Muscle of arm (tissue), 12 donors: ENCODE measurements around the gene UST. TPM values are rescaled to one million over a fixed set of nuclear protein-coding genes. Genes with fewer than 3 reads are reported as not detected.
"Not testable (repeated sequence)": the region's sequence is repeated elsewhere in the genome, so short reads cannot be mapped to it uniquely, and the experiment has no call there.

ENCODE experiments used
- DNase-seq: peaks from one replicate; pipeline ENCODE4 v3.0.0-alpha.2; 2013
- polyA plus RNA-seq, 12 donors: library from polyadenylated mRNA; unstranded; fragments of 120-200 nt; gene quantifications; one replicate each; pipeline ENCODE4 v1.2.1, GENCODE V29; 2013; ENCODE audit not compliant: insufficient read length in 12 of 12

UST gene
- polyA plus RNA-seq, 12 donors: 5.8 to 20.4 (median 8.4) TPM; not detected in 1

DNA sequence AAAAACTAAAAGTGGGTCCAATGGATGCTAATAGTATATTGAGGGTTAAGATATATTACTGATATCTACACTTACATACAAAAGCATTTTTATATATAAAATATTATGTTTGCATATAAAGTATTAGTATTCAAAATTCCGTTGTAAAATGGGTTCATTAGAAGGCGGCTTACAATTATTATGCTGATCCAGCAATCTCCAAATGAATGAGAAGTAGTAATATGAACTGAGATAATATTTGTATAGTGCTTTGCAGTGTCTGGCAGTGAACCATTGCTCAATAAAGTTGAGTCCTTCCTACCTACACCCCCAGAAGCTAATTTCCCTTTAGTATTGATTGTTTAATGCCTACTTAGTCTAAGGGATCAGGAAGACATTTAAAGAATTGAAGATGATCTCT, 146.2 kb downstream of the UST start:
- no peak for DNase-seq

DNA sequence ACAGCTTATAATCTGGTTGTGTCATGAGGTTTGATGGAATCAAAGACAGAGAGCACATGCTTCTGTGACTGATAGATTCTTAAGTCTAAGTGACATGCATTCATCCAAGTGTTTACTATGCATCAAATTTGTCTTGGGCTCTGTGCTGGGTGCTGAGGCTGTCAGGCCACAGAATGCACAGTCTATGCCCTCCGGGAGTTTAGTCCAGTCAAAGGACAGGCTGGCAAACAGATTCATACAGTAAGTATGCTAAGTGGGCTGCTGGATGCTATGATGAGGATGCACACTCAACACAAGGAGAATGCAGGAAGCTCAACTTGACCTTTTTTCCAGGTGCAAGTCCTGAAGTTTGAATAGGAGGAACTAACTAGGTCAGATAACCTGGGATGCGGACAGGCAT, 146.7 kb downstream of the UST start:
- no peak for DNase-seq

DNA sequence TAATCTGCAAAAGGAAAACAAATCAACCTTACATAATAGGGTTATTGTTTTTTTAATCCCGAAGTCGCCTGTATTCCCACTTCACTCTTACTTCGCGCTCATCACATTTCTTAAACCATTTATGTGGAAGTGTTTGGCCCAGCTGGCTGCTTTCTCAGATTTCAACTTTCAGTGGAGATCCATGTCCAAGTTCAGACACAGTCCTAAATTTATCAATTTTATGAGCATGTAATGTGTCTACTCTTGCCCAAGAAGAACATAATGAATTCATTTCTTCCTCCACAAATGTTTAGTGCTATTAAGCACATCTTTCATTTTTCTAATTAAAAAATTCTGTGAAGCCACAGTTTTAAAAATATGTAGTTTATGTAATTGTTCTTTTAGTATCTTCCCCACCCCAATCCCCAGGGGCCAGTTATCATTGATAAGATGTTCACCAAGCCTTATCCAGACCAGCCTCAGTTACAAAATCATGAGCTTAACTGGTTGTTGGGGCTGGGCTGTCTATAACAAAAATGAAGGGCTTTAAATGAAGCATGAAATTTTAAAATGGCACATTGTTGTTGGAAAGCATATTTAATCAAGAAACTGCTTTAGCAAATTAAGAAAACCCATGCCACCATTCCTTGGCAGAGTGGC, 151.7 kb downstream of the UST start:
- DNase-seq: peak; percentile 49

DNA sequence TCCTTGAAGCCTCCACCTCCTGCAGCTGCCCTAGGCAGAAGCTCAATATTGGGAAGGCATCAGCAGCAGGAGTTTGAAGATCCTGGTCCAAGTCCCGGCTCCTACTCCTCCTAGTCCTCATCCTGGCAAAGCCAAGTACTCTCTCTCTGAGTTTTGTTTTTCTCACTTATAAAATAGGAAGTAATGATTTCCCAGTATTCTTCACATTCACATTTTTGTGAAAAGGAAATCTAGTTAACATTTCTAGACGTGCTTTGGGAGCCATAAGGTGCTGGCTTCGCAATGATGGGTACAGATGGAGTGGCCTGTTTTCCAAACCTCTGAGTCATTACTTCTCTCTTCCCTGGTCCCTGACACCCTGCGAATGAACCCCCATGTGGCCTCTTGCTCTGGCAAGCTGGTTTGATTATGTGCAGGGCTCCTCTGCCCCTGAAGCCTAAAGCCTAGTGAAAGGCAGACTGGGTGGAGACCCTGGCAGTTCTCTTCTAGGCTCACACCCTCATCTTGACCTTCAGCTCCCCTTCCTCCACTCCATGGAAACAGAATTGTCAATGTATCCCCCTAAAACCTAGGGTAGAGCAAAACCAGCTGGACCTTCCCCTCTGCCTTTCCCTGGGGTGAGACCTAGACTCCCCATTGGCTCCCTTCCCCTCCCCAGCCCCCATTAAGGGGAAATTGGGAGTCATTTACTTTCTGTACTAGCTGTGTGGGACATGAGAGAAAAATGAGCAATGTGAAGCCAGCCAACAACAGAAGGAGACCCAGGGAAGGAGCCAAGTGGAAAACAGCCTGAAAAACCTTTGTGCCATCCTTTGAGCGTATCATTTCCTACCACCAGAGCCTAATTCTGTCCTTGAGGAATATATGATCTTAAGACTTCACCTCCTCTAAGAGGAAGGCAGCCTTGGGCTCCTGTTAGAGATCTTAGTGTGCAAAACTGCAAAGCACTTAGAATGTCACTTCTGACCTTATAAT, 158.4 kb downstream of the UST start:
- no peak for DNase-seq

DNA sequence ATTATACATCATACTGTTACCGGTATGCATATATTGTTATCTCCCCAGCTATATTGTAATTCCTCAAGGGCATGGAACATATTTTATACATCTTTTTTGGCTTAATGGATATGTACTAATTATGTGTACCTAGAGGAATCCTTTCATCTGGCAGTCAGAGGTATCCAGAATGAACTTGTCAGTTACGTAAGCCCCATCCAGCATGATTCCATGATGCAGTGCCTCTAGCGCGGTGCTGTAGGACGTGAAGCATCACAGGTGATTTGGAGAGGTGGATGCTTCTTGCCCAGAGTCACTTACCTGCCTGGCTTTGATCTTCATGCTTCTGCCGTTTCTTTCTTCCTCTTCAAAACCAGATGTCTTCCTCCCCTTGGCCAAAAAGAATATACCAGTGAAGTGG, 159.1 kb downstream of the UST start:
- no peak for DNase-seq

DNA sequence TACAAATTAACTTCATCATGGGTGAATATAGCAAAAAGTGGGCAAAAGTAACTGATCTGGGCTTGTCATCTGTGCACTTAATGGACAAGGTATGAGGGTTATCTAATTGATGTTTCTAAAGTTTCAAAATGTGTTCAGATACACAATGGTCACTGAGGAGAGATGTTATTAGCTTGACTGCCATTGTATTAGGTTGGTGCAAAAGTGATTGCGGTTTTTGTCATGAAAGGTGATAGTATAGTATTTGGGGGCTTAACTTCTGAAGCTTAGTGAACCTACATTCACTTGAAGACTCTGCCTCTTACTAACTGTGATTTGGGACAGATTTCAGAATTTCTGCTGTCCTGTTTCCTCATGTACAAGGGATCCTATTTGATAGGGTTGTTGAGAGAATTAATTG, 159.6 kb downstream of the UST start:
- DNase-seq: no peak

DNA sequence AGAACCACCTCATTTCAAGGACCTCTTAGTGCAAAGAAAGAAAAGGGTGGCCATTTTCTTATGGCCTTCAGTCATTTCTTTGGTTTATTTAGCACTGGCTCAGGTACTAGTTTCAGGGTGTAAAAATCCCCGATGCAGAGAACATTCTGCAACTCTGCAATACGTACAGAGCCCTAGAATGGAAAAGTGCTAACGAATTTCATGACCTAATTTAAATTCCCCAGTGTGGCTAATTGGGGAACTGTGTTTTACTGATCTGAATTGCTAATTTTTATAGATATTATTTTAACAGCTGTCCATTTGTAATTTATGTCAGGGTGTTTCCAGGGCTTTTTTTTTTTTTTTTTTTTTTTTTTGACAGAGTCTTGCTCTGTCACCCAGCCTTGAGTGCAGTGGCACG, 160.7 kb downstream of the UST start:
- DNase-seq: no peak

DNA sequence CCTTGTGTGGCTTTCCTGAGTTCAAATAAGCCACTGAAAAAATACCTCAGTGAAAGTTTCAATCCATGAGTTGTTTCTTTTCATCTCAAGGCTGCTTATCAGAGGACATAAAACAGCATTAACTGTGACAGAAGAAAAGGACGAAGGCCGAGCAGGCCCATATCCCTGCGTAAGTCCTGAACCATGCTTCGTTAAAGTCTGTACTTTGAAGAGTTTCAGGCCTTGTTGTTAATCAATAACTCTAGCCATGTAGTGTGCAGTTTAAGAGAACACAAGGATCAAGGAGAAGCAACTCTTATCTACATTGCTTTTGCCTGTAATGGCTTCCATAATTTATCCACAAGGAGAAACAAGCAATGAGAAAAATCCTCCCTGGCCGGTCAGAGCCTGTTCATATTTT, 165.4 kb downstream of the UST start:
- DNase-seq: no peak

DNA sequence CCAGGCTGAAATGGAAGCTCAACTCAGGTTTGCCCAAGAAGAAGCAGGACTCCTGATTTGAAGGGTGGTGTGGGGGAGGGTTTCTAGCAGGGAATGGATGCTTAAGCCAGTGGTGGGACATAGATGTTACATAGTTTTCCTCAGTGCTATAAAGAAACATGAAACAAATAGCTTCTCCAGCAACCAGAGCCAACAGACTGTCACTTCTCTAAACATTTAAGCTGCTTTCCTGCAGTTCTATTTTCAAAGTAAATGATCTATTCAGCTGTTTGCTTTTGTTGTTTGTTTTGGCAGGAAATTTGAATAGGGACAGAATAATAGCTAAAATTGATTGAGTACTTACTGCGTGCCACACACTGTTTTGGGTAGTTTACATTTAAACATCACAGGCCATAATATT, 169.0 kb downstream of the UST start:
- no peak for DNase-seq

DNA sequence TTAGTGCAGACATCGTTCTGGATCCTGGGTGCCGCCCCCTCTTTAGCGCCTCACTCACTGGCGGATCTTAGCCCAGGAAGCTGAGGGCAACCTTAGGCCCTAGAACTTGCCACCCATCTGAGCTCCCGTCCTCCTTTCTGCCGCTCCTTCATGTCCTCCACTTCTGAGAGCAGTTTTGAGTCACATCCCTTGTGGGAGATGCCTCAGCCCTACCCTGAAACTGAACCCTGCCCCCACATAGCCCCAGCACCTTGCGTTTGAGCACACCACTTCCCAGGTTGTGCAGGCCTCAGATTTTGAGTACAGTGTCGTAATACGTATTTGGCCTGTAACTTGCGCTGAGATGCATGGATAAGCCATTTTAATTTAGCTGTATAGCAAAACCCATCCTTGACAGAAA, 169.7 kb downstream of the UST start:
- DNase-seq: not testable (repeated sequence)

DNA sequence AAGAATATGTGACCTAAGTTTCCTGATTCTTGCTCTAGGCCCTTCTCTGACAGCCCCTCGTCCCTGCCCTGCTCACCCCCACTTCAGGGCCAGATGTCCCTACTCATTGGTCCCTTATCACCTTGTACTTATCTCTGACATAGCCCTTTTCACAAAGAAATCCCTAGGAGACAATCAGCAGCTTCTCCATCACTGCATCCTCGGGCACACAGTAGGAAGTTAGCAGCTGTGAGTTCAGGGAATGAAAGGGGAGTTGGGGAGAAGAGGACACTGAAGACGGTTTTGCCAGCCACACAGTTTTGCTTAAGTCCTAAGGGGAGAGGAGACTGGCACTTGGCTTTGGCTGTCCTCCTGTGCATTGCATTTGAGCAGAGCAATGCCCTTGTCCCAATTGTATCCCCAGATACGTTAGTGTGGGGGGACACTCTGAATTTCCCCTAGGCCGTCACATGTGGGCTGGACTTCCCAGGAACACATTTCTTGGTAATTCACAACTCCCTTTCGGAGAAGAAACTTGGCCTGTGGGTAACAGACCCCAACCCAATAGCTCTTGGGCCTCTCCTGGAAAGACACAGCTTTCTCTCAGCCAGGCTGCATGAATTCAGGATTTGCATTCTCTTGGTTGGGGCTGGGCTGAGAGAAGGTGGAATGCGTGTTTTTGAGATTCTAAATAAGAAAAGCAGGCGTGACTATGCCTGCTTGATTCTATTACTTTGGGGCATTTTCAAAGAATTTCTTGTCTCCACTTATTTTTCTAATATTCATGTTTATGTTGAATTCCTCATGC, 177.6 kb downstream of the UST start:
- no peak for DNase-seq

DNA sequence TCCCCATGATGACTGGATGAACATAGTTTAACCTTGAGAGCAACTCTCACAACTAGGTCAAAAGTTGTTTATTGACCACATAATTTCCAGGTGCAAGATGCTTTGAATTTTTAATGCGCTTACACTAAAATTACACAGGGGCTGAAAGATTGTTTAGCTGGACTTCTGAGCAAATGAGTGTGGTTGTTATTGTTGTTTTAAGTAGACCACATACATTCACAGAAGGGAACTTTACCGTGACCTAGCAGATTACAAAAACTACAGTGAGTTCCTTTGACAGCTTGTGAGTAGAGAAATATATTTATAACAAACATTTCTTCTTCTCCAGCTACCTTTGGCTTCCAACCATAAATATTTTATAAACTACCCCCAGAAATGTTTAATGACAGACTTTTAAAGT, 178.9 kb downstream of the UST start:
- DNase-seq: no peak

DNA sequence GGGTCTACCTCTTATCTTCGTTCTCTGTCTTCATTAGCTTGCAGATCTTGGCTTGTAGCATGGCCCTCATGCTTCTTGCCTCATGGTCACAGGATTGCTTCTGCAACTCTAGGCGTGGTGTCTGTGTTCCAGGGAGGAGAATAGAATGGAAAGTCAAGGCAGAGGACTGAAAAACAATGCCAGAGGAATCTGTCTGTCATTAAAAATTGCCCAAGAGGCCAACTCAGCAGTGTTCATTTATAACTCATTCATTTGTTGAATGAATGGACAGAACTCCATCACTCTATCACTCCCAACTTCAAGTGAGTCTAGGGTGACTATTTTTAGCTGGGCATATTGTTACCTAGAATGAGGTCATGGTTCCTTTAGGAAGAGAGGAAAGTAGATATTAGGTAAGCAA, 179.6 kb downstream of the UST start:
- no peak for DNase-seq

DNA sequence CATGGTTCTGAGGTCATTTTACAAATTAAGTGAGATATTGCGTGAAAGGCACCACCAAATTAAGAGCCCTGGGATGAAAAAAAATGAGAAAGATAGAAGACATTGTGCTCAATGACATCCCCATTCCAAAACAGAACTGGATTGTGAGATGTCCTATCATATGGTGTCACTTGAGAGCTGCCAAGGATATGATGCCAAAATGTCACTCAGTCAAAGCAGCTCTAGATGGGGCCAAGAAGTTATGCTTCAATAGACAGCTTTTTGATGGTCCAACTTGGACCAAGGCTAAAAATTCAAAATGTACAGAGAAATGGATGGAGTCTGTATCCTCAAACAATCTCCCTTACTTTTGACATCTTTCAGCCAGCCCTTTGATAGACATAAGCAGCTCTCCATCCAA, 180.8 kb downstream of the UST start:
- DNase-seq: no peak

DNA sequence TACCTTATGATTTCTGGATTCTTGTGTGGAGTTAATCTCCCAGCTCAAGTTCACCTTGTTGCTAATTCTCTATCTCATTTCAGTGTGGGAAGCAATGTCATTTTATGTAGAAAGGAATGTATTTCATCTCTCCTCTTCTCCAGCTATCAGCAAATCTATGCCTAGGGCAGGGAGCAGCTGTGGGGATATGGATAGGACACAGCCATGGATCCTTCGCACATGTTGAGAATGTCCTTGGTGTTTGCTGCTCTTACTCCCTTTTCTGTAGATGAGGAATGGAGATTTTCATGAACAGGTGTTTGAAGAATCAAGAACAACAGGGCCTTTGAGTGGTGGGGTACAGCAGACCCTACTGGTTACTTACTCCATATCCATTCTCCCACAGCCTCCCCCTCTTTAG, 182.0 kb downstream of the UST start:
- no peak for DNase-seq

DNA sequence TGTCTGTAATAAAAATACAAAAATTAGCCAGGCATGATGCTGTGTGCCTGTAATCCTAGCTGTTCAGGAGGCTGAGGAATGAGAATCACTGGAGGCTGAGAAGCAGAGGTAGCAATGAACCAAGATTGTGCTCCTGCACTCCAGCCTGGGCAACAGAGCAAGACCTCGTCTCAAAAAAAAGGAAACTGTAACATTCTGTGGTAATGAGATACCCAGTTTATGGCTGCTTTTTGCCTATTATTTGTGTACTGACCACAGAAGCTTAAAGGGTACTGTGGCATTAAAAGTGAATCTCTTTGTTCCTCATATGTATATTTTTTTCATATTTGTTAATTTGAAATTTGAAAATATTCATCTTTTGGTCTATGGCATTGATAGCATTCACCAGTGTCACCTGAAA, 185.4 kb downstream of the UST start:
- no peak for DNase-seq

DNA sequence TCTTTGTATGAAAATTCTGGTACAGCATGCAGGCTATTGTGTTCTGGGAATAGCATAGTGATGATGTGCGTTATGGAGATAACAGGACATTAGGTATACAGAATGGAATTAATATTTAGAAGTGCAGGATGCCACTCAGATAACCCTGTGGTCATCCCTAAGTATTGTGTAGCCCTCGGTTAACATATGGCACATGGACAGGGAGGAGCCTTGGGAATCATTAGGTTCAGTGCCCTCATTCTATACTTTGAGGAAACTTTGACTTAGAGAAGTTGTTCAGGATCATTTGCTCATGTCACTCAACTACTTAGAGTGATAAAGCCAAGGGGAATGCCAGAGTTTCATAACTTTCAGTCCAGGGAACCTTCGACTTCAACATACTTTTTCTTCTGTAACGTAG, 185.9 kb downstream of the UST start:
- no peak for DNase-seq

DNA sequence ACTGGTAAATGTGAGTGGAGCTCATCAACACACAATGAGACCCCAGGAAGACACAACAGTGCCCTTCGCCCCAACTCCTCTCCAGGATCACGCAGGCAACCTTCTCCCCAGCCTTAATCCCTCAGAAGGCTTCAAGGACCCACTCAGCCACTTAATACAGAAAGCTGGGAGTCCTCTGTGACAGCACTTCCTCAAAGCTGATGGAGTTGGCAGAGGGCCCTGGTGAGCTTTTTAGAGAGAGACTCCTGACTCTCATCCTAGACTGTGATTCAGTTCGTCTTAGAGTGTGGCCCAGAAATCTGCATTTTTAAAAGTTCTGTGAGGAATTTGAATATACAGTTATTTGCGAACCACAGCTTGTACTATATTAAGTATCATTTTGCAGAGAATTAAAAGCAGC, 187.7 kb downstream of the UST start:
- DNase-seq: peak; percentile 57

DNA sequence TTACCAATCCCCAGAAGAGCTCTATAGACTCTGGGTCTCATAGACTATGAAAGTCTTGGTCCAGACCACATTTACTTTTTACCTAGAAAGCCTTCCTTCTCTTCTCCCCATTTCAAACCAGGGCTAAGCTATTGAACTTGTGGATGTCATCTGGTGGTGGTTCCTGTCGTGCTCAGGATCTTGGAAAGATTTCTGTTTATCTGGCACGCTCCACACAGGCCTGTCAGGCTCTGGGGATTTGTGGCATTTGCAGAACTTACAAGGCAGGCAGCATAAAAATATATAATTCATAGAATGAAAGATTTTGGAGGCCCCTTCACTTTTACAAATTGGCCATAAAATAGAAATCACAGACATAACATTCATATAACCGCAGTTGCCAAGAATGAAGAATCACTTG, 188.1 kb downstream of the UST start:
- no peak for DNase-seq

DNA sequence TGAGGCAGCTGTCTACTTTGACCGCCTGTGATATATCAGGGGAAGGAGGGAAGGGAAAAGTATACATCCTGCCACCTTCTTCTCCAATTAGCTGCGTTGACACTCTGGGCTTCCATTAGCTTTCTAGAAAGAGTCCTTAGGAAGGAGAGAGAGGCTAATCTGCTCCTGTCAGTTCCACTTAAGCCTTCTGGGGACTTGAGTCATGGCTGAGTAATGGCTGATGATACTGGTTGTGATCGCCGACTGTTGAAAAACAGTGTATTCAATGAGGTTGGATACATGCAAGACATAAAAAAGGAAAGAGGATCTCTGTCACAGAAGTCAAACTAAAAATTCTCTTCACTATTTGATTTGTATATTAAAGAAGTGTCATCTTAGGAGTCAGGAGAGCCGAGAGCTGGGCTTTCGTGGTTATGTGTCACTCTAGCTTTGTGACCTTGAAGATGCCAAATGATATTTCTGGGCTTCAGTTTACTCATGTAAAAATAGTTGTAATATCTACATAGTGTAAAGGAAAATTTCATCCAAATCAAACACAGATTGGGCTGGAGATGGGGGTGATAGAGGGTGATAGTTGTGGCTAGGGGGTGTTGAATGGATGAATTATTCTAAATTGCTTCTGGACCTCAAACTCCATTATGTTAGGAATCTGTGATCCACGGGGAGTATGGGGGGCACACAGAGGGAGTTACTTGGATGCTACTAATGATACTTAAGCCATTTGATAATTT, 189.0 kb downstream of the UST start:
- no peak for DNase-seq

DNA sequence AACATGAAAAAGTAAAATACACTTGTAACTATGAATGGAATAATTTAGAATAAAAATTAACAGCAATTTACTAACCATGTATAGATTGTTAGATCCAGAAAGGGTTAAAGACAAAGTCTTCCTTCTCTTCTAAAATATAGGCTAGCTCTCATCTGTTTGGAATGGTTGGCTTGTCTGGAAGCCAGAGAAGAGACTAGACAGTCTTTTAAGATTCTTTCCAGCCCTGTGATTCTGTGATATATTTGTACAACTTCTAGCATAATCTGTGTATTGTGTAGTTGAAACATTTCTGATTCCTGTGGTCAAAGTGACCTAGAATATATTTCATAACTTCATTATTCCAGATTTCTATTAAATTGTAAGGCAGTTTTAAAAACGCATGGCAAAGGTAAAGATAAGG, 196.6 kb downstream of the UST start:
- peak; percentile 69 for DNase-seq

DNA sequence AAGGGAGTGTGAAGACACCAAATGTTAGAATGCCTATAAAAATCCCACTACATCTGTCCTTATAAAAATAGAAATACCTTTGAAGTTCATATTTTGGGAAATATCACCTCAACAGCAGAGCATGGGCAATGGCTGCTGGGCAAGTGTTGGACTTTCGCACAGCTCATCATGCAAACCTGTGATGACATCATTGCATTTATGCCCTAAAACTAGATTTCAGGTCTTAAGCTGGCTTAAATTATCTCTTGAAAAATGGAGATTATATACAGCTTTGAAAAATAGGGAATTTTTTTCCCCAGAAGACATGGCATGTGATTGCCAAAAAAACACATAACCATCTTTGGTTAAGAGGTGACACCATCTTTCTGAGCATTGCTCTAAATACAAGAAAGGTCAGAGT, 197.8 kb downstream of the UST start:
- no peak for DNase-seq
